Posterior cingulate gyrus (tissue), 11 donors: ENCODE measurements around the gene LBR.

Experiments
- DNase-seq, 10 donors: peaks; one replicate each; pipeline versions ENCODE4 v3.0.0 to v3.0.0-alpha.2; 2020 to 2021; ENCODE audit warnings: mixed read lengths in 3 of 10
- intact Hi-C: fragments of 100-400 bp; cut with DNase I; formaldehyde crosslinking; loops from one replicate; pipeline ENCODE4 v1.15.1; 2023

LBR gene

GRCh38 chr1:225465793-225466517, 38.1 kb upstream of the LBR start:
- intact Hi-C loops: no loop called here
- DNase-seq: peak in 2 of 10 donors; percentile 39 to 51

GRCh38 chr1:225464851-225465792, 37.3 kb upstream of the LBR start:
- intact Hi-C loops: no loop called here
- peak in 1 of 10 donors; percentile 70 for DNase-seq

- intact Hi-C loops: no loop called here
- peak in 1 of 10 donors; percentile 59 for DNase-seq
Measured at GRCh38 chr1:225462714-225463574, 35.1 kb upstream of the LBR start.

GRCh38 chr1:225462429-225462713, 34.5 kb upstream of the LBR start:
- DNase-seq: peak in 1 of 10 donors; percentile 49
- intact Hi-C loops: no loop called here

GRCh38 chr1:225461533-225462428, 33.9 kb upstream of the LBR start:
- intact Hi-C loops: no loop called here

GRCh38 chr1:225460737-225461532, 33.1 kb upstream of the LBR start:
- DNase-seq: peak in 2 of 10 donors; percentile 12 to 59
- intact Hi-C loops: no loop called here

More at GRCh38 chr1:225461533-225462428, 33.9 kb upstream of the LBR start:
- DNase-seq: peak in 2 of 10 donors; percentile 40

GRCh38 chr1:225460021-225460736, 32.3 kb upstream of the LBR start:
- peak in 1 of 10 donors; percentile 68 for DNase-seq
- intact Hi-C loops: no loop called here

GRCh38 chr1:225458222-225458631, 30.4 kb upstream of the LBR start:
- DNase-seq: peak in 1 of 10 donors; percentile 37
- intact Hi-C loops: no loop called here

GRCh38 chr1:225454733-225455132, 26.9 kb upstream of the LBR start:
- DNase-seq: peak in 1 of 10 donors; percentile 57

GRCh38 chr1:225453797-225454648, 26.2 kb upstream of the LBR start:
- peak in 1 of 10 donors; percentile 29 for DNase-seq
- intact Hi-C loops: no loop called here

More at GRCh38 chr1:225454733-225455132, 26.9 kb upstream of the LBR start:
- intact Hi-C loops: no loop called here

- intact Hi-C loops: no loop called here
- DNase-seq: peak in 2 of 10 donors; percentile 62 to 69
Measured at GRCh38 chr1:225451840-225452515, 24.1 kb upstream of the LBR start.

- DNase-seq: peak in 1 of 10 donors; percentile 25
- intact Hi-C loops: no loop called here
Measured at GRCh38 chr1:225451340-225451739, 23.5 kb upstream of the LBR start.

- DNase-seq: peak in 2 of 10 donors; percentile 74 to 79
- intact Hi-C loops: no loop called here
Measured at GRCh38 chr1:225450491-225451191, 22.8 kb upstream of the LBR start.

- intact Hi-C loops: no loop called here
- peak in 1 of 10 donors; percentile 48 for DNase-seq
Measured at GRCh38 chr1:225449774-225450173, 21.9 kb upstream of the LBR start.

GRCh38 chr1:225449261-225449660, 21.4 kb upstream of the LBR start:
- intact Hi-C loops: no loop called here
- peak in 1 of 10 donors; percentile 30 for DNase-seq
